IPS-18a (cell line): ENCODE measurements around the gene VPS25.
A peak's percentile ranks its signal among the peaks of the same experiment; 100 is the strongest.

Experiments
- H3K27ac ChIP-seq: one replicate; pipeline ENCODE4 v1.5.1; 2013; ENCODE audit warnings: low read length
- H3K27me3 ChIP-seq: one replicate; pipeline ENCODE4 v1.6.1; 2013; ENCODE audit warnings: mild to moderate bottlenecking, low read length; ENCODE audit not compliant: control insufficient read depth, insufficient read depth
- H3K36me3 ChIP-seq: one replicate; pipeline ENCODE4 v1.6.1; 2013; ENCODE audit warnings: low read depth, low read length; ENCODE audit not compliant: control insufficient read depth
- H3K4me1 ChIP-seq: one replicate; pipeline ENCODE4 v1.6.1; 2013; ENCODE audit warnings: low read depth, low read length; ENCODE audit not compliant: control insufficient read depth
- H3K4me3 ChIP-seq: one replicate; pipeline ENCODE4 v1.5.1; 2013; ENCODE audit warnings: low read length
- H3K9ac ChIP-seq: one replicate; pipeline ENCODE4 v1.6.1; 2013; ENCODE audit warnings: mild to moderate bottlenecking, low read length, moderate library complexity
- H3K9me3 ChIP-seq: one replicate; pipeline ENCODE4 v1.6.1; 2013; ENCODE audit warnings: low read depth, low read length; ENCODE audit not compliant: control insufficient read depth

The VPS25 gene

GRCh38 chr17:42774066-42774745 is 957 bp downstream of the VPS25 start:
- Histone ChIP-seq H3K27ac (no peak overlapping the region), H3K9ac (peak overlapping the region; percentile 77)

DNA sequence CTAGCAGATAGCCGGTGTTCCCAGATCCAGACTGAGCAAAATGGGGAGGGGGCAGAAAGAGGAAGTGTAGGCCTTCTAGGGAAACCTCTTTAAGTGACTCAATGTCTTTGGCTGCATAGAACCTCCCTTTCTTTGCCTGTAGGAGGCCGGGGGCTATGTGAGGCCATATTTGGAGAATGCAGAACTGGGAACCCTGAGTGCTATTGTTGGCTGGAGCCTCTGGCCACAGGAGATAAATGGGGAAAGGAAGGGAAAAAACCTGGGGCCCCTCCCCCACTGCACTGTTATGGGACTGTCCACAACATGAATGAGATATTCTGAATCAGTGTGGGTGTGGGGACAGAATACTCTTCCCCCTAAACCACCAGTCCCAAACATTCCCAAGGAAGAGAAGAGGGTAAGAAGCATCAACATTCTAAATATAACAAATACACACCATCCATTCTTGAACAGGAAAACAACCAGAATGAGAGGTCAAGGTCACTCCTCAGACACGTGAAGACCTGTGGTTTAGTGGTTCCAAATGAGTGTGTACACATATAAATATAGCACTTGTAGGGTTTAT is 2.4 kb downstream of the VPS25 start:
- H3K27me3 ChIP-seq: peaks cover 2% of the 10 kb centered on the region
- peaks cover 6% of the 10 kb centered on the region for H3K4me1 ChIP-seq
- peaks cover 20% of the 10 kb centered on the region for H3K36me3 ChIP-seq
- no peak overlapping the region for H3K4me3 ChIP-seq
- H3K27ac ChIP-seq: no peak overlapping the region
- no peaks in the 10 kb centered on the region for H3K9me3 ChIP-seq
- H3K9ac ChIP-seq: no peak overlapping the region

More at GRCh38 chr17:42774066-42774745, 957 bp downstream of the VPS25 start:
- Histone ChIP-seq H3K4me1 (no peaks in the 10 kb centered on the region), H3K27me3 (no peaks in the 10 kb centered on the region), H3K36me3 (peaks cover 16% of the 10 kb centered on the region), H3K4me3 (peak overlapping the region; percentile 83), H3K9me3 (no peaks in the 10 kb centered on the region)

DNA sequence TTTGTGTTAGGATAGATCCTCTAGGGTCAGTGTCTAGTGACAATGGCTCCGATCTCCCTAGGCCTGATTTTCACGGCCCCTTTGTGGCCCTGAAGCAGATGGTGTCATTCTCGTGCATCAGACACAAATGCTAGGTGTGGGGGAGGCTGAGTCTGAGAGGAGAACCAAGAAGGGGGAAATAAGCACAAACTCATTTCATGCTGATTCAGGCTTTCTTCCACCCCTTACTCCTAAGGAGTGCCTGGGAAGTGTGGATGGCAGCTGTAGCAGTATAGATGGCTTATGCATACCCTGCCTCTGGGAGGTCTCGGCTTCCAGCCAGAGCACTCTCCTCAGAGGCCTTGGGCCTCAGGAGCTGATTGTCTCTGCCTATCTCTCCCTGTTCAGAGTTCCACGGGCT is 5.3 kb downstream of the VPS25 start:
- Histone ChIP-seq H3K27ac (no peak overlapping the region), H3K36me3 (peaks cover 20% of the 10 kb centered on the region), H3K4me1 (peaks cover 6% of the 10 kb centered on the region)

GRCh38 chr17:42779304-42779935 is 6.2 kb downstream of the VPS25 start:
- Histone ChIP-seq H3K4me3 (peak overlapping the region; percentile 66), H3K27me3 (peaks cover 31% of the 10 kb centered on the region), H3K36me3 (peaks cover 20% of the 10 kb centered on the region), H3K9me3 (no peaks in the 10 kb centered on the region), H3K4me1 (peaks cover 6% of the 10 kb centered on the region), H3K27ac (no peak overlapping the region), H3K9ac (no peak overlapping the region)

More for the DNA sequence above, 5.3 kb downstream of the VPS25 start:
- Histone ChIP-seq H3K27me3 (peaks cover 31% of the 10 kb centered on the region), H3K4me3 (no peak overlapping the region), H3K9me3 (no peaks in the 10 kb centered on the region), H3K9ac (no peak overlapping the region)

GRCh38 chr17:42779936-42780850 is 6.9 kb downstream of the VPS25 start, which contains the start of gene WNK4:
WNK4 (plus strand) TSS chr17:42780610; CDS start chr17:42780699, 89 bp downstream.
- Histone ChIP-seq H3K4me1 (peaks cover 6% of the 10 kb centered on the region), H3K27ac (no peak within 1 kb of the TSS), H3K27me3 (peaks cover 31% of the 10 kb centered on the region), H3K36me3 (peaks cover 18% of the 10 kb centered on the region), H3K9ac (no peak within 1 kb of the TSS), H3K4me3 (peak within 1 kb of the TSS; percentile 66), H3K9me3 (no peaks in the 10 kb centered on the region)

- no peak overlapping the region for H3K27ac ChIP-seq
- peaks cover 6% of the 10 kb centered on the region for H3K4me1 ChIP-seq
- peaks cover 10% of the 10 kb centered on the region for H3K36me3 ChIP-seq
- no peaks in the 10 kb centered on the region for H3K9me3 ChIP-seq
- peak overlapping the region; percentile 66 for H3K4me3 ChIP-seq
- no peak overlapping the region for H3K9ac ChIP-seq
- H3K27me3 ChIP-seq: peaks cover 37% of the 10 kb centered on the region
These were observed 7.8 kb downstream of the VPS25 start for GRCh38 chr17:42780851-42781638.

DNA sequence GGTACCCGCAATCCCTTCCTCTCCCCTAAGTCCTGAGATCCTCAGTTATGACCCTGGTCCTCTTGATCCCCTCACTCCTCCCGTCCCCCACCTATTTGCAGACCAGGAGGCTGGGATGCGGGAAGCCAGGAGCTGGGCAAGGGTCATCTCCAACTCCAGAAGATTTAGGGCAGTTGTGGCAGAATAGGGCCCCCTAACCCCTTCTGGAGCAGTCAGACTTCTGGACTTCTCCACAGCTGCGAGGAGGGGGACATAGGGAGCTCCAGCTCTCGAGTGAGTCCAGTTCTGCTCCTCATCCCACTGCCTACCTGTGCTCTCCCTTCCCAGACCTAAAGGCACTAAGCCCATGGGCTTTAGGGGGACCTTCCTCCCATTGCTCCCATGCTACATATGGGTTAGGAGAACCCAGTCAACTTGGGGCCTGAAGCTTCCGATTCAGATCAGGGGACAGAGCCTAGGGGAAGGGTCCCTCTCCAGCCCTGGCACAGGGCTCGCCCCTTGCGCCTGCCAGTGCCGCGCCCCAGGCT is 8.5 kb downstream of the VPS25 start:
- peaks cover 6% of the 10 kb centered on the region for H3K4me1 ChIP-seq
- peaks cover 39% of the 10 kb centered on the region for H3K27me3 ChIP-seq

GRCh38 chr17:42782166-42783061 is 9.2 kb downstream of the VPS25 start:
- H3K4me3 ChIP-seq: no peak overlapping the region
- H3K9ac ChIP-seq: no peak overlapping the region
- H3K9me3 ChIP-seq: no peaks in the 10 kb centered on the region
- no peak overlapping the region for H3K27ac ChIP-seq
- peaks cover 10% of the 10 kb centered on the region for H3K36me3 ChIP-seq
- peaks cover 6% of the 10 kb centered on the region for H3K4me1 ChIP-seq
- H3K27me3 ChIP-seq: peaks cover 39% of the 10 kb centered on the region

More for the DNA sequence above, 8.5 kb downstream of the VPS25 start:
- H3K36me3 ChIP-seq: peaks cover 10% of the 10 kb centered on the region
- H3K4me3 ChIP-seq: no peak overlapping the region
- H3K9ac ChIP-seq: no peak overlapping the region
- H3K27ac ChIP-seq: no peak overlapping the region
- H3K9me3 ChIP-seq: no peaks in the 10 kb centered on the region

DNA sequence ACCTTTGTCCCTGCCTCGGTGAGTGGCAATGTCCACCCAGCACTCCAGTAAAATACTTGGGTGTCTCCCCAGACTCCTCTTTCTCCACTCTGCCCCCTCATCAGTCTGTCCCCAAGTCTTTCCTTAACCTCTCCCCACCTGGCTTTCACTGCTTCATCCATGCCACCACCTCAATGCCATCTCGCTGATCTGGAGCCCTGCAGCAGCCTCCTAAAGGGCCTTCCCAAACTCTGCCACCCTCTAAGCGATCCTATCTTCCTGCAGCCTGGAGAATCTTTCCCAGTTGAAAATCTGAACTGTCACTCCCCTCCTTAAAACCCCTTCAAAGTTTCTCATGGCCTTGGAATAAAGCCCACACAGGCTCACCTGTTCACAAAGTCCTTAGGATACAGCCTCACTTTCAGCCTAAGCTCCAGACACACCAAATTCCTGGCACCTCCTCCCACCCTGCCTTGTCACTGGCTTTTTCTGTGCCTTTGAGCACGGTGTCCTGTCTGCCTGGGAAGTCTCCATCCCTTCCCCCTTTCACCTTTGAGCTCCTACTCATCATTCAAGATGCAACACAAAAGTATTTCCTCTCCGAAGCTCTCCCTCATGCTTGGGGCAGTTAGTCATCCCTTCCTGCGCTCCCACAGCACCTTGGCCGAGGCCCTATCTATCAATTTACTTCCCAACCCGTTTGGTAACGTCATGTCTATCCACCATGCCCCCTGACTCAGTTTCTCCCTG is 10.0 kb downstream of the VPS25 start:
- Histone ChIP-seq H3K4me3 (no peak overlapping the region), H3K27ac (no peak overlapping the region), H3K9me3 (no peaks in the 10 kb centered on the region), H3K36me3 (peaks cover 10% of the 10 kb centered on the region), H3K27me3 (peaks cover 39% of the 10 kb centered on the region), H3K9ac (no peak overlapping the region), H3K4me1 (peaks cover 6% of the 10 kb centered on the region)
